HG02938 (cell line): ENCODE data around the gene PPFIA1.
"Not testable (repeated sequence)": the region's sequence is repeated elsewhere in the genome, so short reads cannot be mapped to it uniquely, and the experiment has no call there.

Source experiments
- ATAC-seq: cut with Tn5 transposase; IDR thresholded peaks from one replicate; pipeline ENCODE4 v1.9.1; 2021; ENCODE audit warnings: mild to moderate bottlenecking, moderate library complexity; ENCODE audit not compliant: unreplicated experiment

Gene PPFIA1

GRCh38 chr11:70383664-70384565 lies 113.4 kb downstream of the PPFIA1 start:
- ATAC-seq: no peak

- ATAC-seq: no peak
Observed at GRCh38 chr11:70384566-70385152, 114.2 kb downstream of the PPFIA1 start.

- ATAC-seq: no peak
Observed at GRCh38 chr11:70387564-70387963, 117.1 kb downstream of the PPFIA1 start.

GRCh38 chr11:70389201-70389600 lies 118.7 kb downstream of the PPFIA1 start:
- no peak for ATAC-seq

GRCh38 chr11:70390882-70391281 lies 120.4 kb downstream of the PPFIA1 start:
- not testable (repeated sequence) for ATAC-seq

- no peak for ATAC-seq
Observed at GRCh38 chr11:70394211-70394950, 123.9 kb downstream of the PPFIA1 start.

GRCh38 chr11:70397336-70397982 lies 127.0 kb downstream of the PPFIA1 start:
- no peak for ATAC-seq

GRCh38 chr11:70397983-70398833 lies 127.7 kb downstream of the PPFIA1 start, which contains the start of gene CTTN:
Gene CTTN (plus strand): TSS chr11:70398529. CDS start chr11:70407298, 8,769 bp downstream.
- no peak for ATAC-seq

- ATAC-seq: no peak
Observed at GRCh38 chr11:70398834-70399680, 128.6 kb downstream of the PPFIA1 start.

- ATAC-seq: no peak
Observed at GRCh38 chr11:70399681-70400112, 129.2 kb downstream of the PPFIA1 start.

- ATAC-seq: no peak
Observed at GRCh38 chr11:70400643-70401042, 130.2 kb downstream of the PPFIA1 start.

- no peak for ATAC-seq
Observed at GRCh38 chr11:70402016-70402415, 131.5 kb downstream of the PPFIA1 start.

- ATAC-seq: no peak
Observed at GRCh38 chr11:70402685-70403084, 132.2 kb downstream of the PPFIA1 start.

GRCh38 chr11:70404244-70404643 lies 133.8 kb downstream of the PPFIA1 start:
- ATAC-seq: no peak

GRCh38 chr11:70405679-70406395 lies 135.3 kb downstream of the PPFIA1 start:
- no peak for ATAC-seq

GRCh38 chr11:70407121-70407520 lies 136.6 kb downstream of the PPFIA1 start:
- no peak for ATAC-seq

GRCh38 chr11:70407814-70408213 lies 137.3 kb downstream of the PPFIA1 start:
- ATAC-seq: no peak

GRCh38 chr11:70408326-70408725 lies 137.8 kb downstream of the PPFIA1 start:
- not testable (repeated sequence) for ATAC-seq
